ENCODE measurements around the gene ZP3.
"Not testable (repeated sequence)": the region's sequence is repeated elsewhere in the genome, so short reads cannot be mapped to it uniquely, and the experiment has no call there.

DNA sequence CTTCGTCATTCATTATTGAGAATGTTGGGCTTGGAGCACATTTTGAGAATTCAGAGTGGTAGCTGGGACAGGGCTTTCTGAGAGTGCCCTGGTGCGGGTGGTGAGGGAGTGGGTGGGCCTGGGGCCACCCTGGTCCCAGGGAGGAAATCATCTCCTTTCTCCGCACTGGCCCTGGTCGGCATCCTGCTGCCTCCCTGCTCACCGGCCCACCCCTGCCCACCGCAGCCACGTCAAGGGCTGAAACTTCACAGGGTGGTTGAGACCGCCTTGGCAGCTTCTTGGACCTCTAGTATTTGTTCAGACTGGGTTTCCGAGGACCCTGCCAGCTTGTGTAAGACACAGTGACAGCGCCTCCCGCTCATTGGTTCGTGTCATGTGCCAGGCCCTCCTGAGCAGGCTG is 59.7 kb downstream of the ZP3 start:
- TF ChIP-seq POLR2AphosphoS5, POLR2A (IDR thresholded peaks at IDR 0.05): not testable (repeated sequence)
- TF ChIP-seq, protein P1, sequence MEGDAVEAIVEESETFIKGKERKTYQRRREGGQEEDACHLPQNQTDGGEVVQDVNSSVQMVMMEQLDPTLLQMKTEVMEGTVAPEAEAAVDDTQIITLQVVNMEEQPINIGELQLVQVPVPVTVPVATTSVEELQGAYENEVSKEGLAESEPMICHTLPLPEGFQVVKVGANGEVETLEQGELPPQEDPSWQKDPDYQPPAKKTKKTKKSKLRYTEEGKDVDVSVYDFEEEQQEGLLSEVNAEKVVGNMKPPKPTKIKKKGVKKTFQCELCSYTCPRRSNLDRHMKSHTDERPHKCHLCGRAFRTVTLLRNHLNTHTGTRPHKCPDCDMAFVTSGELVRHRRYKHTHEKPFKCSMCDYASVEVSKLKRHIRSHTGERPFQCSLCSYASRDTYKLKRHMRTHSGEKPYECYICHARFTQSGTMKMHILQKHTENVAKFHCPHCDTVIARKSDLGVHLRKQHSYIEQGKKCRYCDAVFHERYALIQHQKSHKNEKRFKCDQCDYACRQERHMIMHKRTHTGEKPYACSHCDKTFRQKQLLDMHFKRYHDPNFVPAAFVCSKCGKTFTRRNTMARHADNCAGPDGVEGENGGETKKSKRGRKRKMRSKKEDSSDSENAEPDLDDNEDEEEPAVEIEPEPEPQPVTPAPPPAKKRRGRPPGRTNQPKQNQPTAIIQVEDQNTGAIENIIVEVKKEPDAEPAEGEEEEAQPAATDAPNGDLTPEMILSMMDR (IDR thresholded peaks at IDR 0.05): not testable (repeated sequence)
